H1 (cell line): ENCODE results near the gene RTTN. TPM values are rescaled to one million over a fixed set of nuclear protein-coding genes. Genes with fewer than 3 reads are reported as not detected.

ENCODE experiments used
- CTCF ChIA-PET: fragments of 300-600 bp; sonication (Branson Sonifier 250); formaldehyde crosslinking; loops from one replicate; lab custom pipeline; 2021; ENCODE audit not compliant: partially characterized antibody; lab: Charles Lee
- POLR2A ChIA-PET: fragments of 300-600 bp; sonication (Branson Sonifier 250); formaldehyde crosslinking; loops from one replicate; lab custom pipeline; 2021; ENCODE audit warnings: inconsistent platforms; ENCODE audit not compliant: partially characterized antibody; lab: Charles Lee
- DNase-seq, 2 experiments: peaks; one replicate each; pipeline versions ENCODE4 v3.0.0 to v3.0.0-alpha.2; 2010 to 2022; ENCODE audit warnings: low spot score in 2 of 2, low read depth in 1 of 2, mixed read lengths in 1 of 2
- FAIRE-seq: peaks from 2 replicates; lab custom pipeline; 2011; peaks lifted over from hg19 to GRCh38; lab: Jason Lieb, UNC
- H2AFZ ChIP-seq: 2 replicates; pipeline ENCODE4 v1.8.1; 2012; ENCODE audit warnings: low read length, inconsistent platforms
- H2AK5ac ChIP-seq: 2 replicates; pipeline ENCODE4 v1.6.1; 2013; ENCODE audit warnings: low read depth, low read length
- H2BK120ac ChIP-seq: replicated peaks from 2 replicates; pipeline ENCODE3; 2013; ENCODE audit warnings: low read depth, low read length, inconsistent platforms
- H2BK12ac ChIP-seq: 2 replicates; pipeline ENCODE4 v1.6.1; 2013; ENCODE audit warnings: low read depth, low read length
- H2BK15ac ChIP-seq: 2 replicates; pipeline ENCODE4 v1.6.1; 2013; ENCODE audit warnings: low read length
- H2BK20ac ChIP-seq: 2 replicates; pipeline ENCODE4 v1.6.1; 2013; ENCODE audit warnings: low read length
- H2BK5ac ChIP-seq: 2 replicates; pipeline ENCODE4 v1.6.1; 2013; ENCODE audit warnings: low read depth, low read length
- H3K14ac ChIP-seq: 2 replicates; pipeline ENCODE4 v1.6.1; 2013; ENCODE audit warnings: inconsistent platforms; ENCODE audit not compliant: insufficient read length
- H3K18ac ChIP-seq: 2 replicates; pipeline ENCODE4 v1.6.1; 2013; ENCODE audit warnings: low read length; ENCODE audit errors: extremely low read depth
- H3K23ac ChIP-seq: 2 replicates; pipeline ENCODE4 v1.6.1; 2013; ENCODE audit warnings: inconsistent platforms; ENCODE audit not compliant: insufficient read length
- H3K23me2 ChIP-seq: 2 replicates; pipeline ENCODE4 v1.6.1; 2013; ENCODE audit warnings: low read depth, low read length
- H3K27ac ChIP-seq: 2 replicates; pipeline ENCODE4 v1.6.1; 2011; ENCODE audit warnings: low read depth, low read length, inconsistent platforms
- H3K27me3 ChIP-seq, 4 experiments: replicated peaks in 1 of 4; 1 replicate in 1 of 4; 2 replicates in 3 of 4; pipeline versions ENCODE4 v1.6.1 to v1.8.1; 2011 to 2013; ENCODE audit warnings: low read length in 3 of 4, mild to moderate bottlenecking in 3 of 4, inconsistent platforms in 2 of 4, mixed read lengths in 2 of 4, moderate library complexity in 1 of 4; ENCODE audit not compliant: control insufficient read depth in 3 of 4, insufficient read depth in 3 of 4; ENCODE audit errors: extremely low read depth in 1 of 4
- H3K36me3 ChIP-seq, 4 experiments: 2 replicates each; pipeline versions ENCODE4 v1.6.1 to v1.8.1; 2011 to 2013; ENCODE audit warnings: mild to moderate bottlenecking in 4 of 4, low read length in 3 of 4, moderate library complexity in 2 of 4, control low read depth in 1 of 4, inconsistent platforms in 1 of 4; ENCODE audit not compliant: insufficient read depth in 4 of 4, control insufficient read depth in 2 of 4
- H3K4ac ChIP-seq: replicated peaks from 2 replicates; pipeline ENCODE3; 2013; ENCODE audit warnings: low read length, low read depth, mixed read lengths, inconsistent platforms; ENCODE audit not compliant: insufficient read length
- H3K4me1 ChIP-seq, 4 experiments: replicated peaks in 1 of 4; 1 replicate in 1 of 4; 2 replicates in 3 of 4; pipeline versions ENCODE4 v1.6.1 to v1.8.1; 2011 to 2013; ENCODE audit warnings: low read length in 3 of 4, inconsistent platforms in 2 of 4, mixed read lengths in 1 of 4; ENCODE audit not compliant: insufficient read depth in 4 of 4, control insufficient read depth in 3 of 4
- H3K4me2 ChIP-seq, 2 experiments: 2 replicates each; pipeline versions ENCODE4 v1.6.1 to v1.8.1; 2011 to 2013; ENCODE audit warnings: low read depth in 2 of 2, low read length in 2 of 2, control low read depth in 1 of 2, inconsistent platforms in 1 of 2, mild to moderate bottlenecking in 1 of 2; ENCODE audit not compliant: insufficient read depth in 1 of 2
- H3K4me3 ChIP-seq, 4 experiments: fragments of 200-600, 300-600 bp in 1 of 4; sonication (generic), shearing (Covaris generic), sonication (Bioruptor Twin) in 1 of 4; 2 replicates each; pipeline versions ENCODE4 v1.5.1 to v1.8.1; 2011 to 2016; ENCODE audit warnings: low read length in 4 of 4, low read depth in 3 of 4, control low read depth in 2 of 4, inconsistent platforms in 2 of 4, mild to moderate bottlenecking in 2 of 4, mixed read lengths in 1 of 4, moderate library complexity in 1 of 4; ENCODE audit not compliant: insufficient read depth in 2 of 4; ENCODE audit errors: extremely low read depth in 1 of 4
- H3K56ac ChIP-seq: replicated peaks from 2 replicates; pipeline ENCODE3; 2013; ENCODE audit warnings: low read depth, mild to moderate bottlenecking, mixed read lengths, low read length, inconsistent platforms; ENCODE audit not compliant: insufficient read length
- H3K79me1 ChIP-seq: 2 replicates; pipeline ENCODE4 v1.6.1; 2013; ENCODE audit warnings: low read depth, low read length, control low read depth
- H3K79me2 ChIP-seq, 2 experiments: 2 replicates each; pipeline versions ENCODE4 v1.6.1 to v1.8.1; 2012 to 2013; ENCODE audit warnings: low read length in 2 of 2, mild to moderate bottlenecking in 2 of 2, inconsistent platforms in 1 of 2; ENCODE audit not compliant: insufficient read depth in 2 of 2, control insufficient read depth in 1 of 2
- H3K9ac ChIP-seq, 4 experiments: replicated peaks in 1 of 4; 1 replicate in 1 of 4; 2 replicates in 3 of 4; pipeline versions ENCODE4 v1.6.1 to v1.8.1; 2011 to 2013; ENCODE audit warnings: low read depth in 3 of 4, low read length in 3 of 4, control low read depth in 2 of 4, mild to moderate bottlenecking in 2 of 4, moderate library complexity in 2 of 4, inconsistent platforms in 1 of 4; ENCODE audit errors: extremely low read depth in 1 of 4
- H3K9me3 ChIP-seq, 2 experiments: 2 replicates each; pipeline versions ENCODE4 v1.6.1 to v1.8.1; 2012 to 2013; ENCODE audit warnings: mild to moderate bottlenecking in 2 of 2, moderate library complexity in 2 of 2, control low read depth in 1 of 2, inconsistent platforms in 1 of 2, low read depth in 1 of 2, low read length in 1 of 2, mixed read lengths in 1 of 2; ENCODE audit not compliant: insufficient read depth in 2 of 2
- H4K20me1 ChIP-seq, 2 experiments: replicated peaks in 1 of 2; 2 replicates each; pipeline versions ENCODE3 to v1.8.1; 2011 to 2013; ENCODE audit warnings: inconsistent platforms in 2 of 2, low read length in 2 of 2, mild to moderate bottlenecking in 1 of 2; ENCODE audit not compliant: insufficient read depth in 2 of 2, control insufficient read depth in 1 of 2
- H4K5ac ChIP-seq: 2 replicates; pipeline ENCODE4 v1.6.1; 2013; ENCODE audit warnings: low read length, low read depth, mixed read lengths, inconsistent platforms; ENCODE audit not compliant: insufficient read length
- H4K8ac ChIP-seq: 2 replicates; pipeline ENCODE4 v1.8.0; 2013; ENCODE audit warnings: mild to moderate bottlenecking, moderate library complexity, low read length, inconsistent platforms; ENCODE audit not compliant: insufficient read depth; ENCODE audit errors: extremely low read depth
- H4K91ac ChIP-seq: replicated peaks from 2 replicates; pipeline ENCODE3; 2013; ENCODE audit warnings: low read length, mixed read lengths, inconsistent platforms; ENCODE audit not compliant: insufficient read length
- CBX8 ChIP-seq: fragments of 300-800, 300-1000 bp; sonication (generic); IDR thresholded peaks from 2 replicates; pipeline ENCODE4 v1.7.1; 2016; ENCODE audit warnings: low read depth, low read length, borderline replicate concordance
- CTBP2 ChIP-seq: IDR thresholded peaks from 2 replicates; pipeline ENCODE4 v1.7.0; 2011; ENCODE audit warnings: borderline replicate concordance, mild to moderate bottlenecking, moderate library complexity, mixed read lengths, low read length; ENCODE audit not compliant: insufficient read depth, insufficient read length
- EZH2 ChIP-seq: fragments of 200-600 bp; sonication (generic); IDR thresholded peaks from 2 replicates; pipeline ENCODE4 v1.7.1; 2012; ENCODE audit warnings: low read depth, mild to moderate bottlenecking, moderate library complexity, low read length, inconsistent platforms; ENCODE audit not compliant: severe bottlenecking
- NRF1 ChIP-seq: IDR thresholded peaks from 2 replicates; pipeline ENCODE4 v1.6.1; 2011; ENCODE audit warnings: mild to moderate bottlenecking, low read depth, low read length, improper control_type of control experiment
- TEAD4 ChIP-seq: IDR thresholded peaks from 2 replicates; pipeline ENCODE4 v1.6.1; 2012; ENCODE audit warnings: low read depth, low read length, inconsistent platforms, mixed read lengths
- WGBS, 2 experiments: shearing (Covaris generic) in 1 of 2; methylation state at CpG; one replicate each; pipeline versions ENCODE4 v1.1.6 to v1.1.7; 2013 to 2015; ENCODE audit warnings: low lambda C conversion rate in 2 of 2, mixed read lengths in 2 of 2, inconsistent platforms in 1 of 2, low coverage in 1 of 2, missing lambda C conversion rate in 1 of 2; ENCODE audit not compliant: insufficient replicate concordance in 2 of 2, insufficient coverage in 1 of 2, insufficient read length in 1 of 2; ENCODE audit errors: extremely low coverage in 1 of 2, missing lambda C conversion rate in 1 of 2; 5-methylcytosine and 5-hydroxymethylcytosine counted together
- polyA plus RNA-seq, 7 experiments: library from polyadenylated mRNA; depleted of rRNA in 3 of 7; stranded (reverse) in 5 of 7; unstranded in 2 of 7; fragments of >200 nt in 5 of 7; fragments of 200-250 nt in 2 of 7; gene quantifications; 1 replicate in 5 of 7; 2 replicates in 1 of 7; 4 replicates in 1 of 7; pipeline versions ENCODE4 v1.2.1 to v1.2.3, GENCODE V29; 2011 to 2013; ENCODE audit warnings: missing spikeins in 2 of 7, mixed read lengths in 2 of 7
- total RNA-seq: library from RNA; stranded (reverse); fragmentation: NEBNext Ultra II Directional; extraction: Animal tissue kit (Norgen Biotek cat#: 25700); gene quantifications from 2 replicates; pipeline ENCODE4 v1.2.1, GENCODE V29; 2021

RTTN gene
- total and polyA plus RNA-seq, 2 of the 8 experiments (the other 6 are each of a cell fraction or from before 2014, with no cell fraction given): 9.1 to 21.4 TPM

GRCh38 chr18:70176537-70176936, 28.9 kb downstream of the RTTN start:
- Histone ChIP-seq H3K79me1 (no peaks in the 10 kb centered on the region), H3K36me3 (peaks cover 0 to 3% (median 0%) of the 10 kb centered on the region in 4 experiments; a peak in 1 of 8 replicates), H2BK15ac (no peak overlapping the region), H3K9me3 (no peaks in the 10 kb centered on the region), H2BK5ac (no peak overlapping the region), H2AFZ (no peak overlapping the region), H3K9ac (no peak overlapping the region), H3K4me3 (no peak overlapping the region), H2AK5ac (no peak overlapping the region), H4K8ac (no peak overlapping the region), H2BK120ac (no peak overlapping the region), H3K27ac (no peak overlapping the region), H3K4me2 (no peak overlapping the region), H3K23ac (no peak overlapping the region), H4K91ac (no peak overlapping the region), H3K56ac (no peak overlapping the region), H3K27me3 (peaks cover 0 to 2% (median 0%) of the 10 kb centered on the region in 4 experiments; a peak in 1 of 7 replicates), H3K18ac (no peak overlapping the region), H2BK20ac (no peak overlapping the region), H3K4me1 (no peaks in the 10 kb centered on the region), H3K4ac (no peak overlapping the region), H2BK12ac (no peak overlapping the region), H3K79me2 (no peaks in the 10 kb centered on the region), H3K23me2 (no peaks in the 10 kb centered on the region), H3K14ac (no peak overlapping the region), H4K20me1 (no peaks in the 10 kb centered on the region), H4K5ac (no peak overlapping the region)
- ChIA-PET CTCF (no interaction called here), POLR2A (no interaction called here)
- TF ChIP-seq NRF1 (no peak), EZH2 (no peak), TEAD4 (no peak), CTBP2 (no peak), CBX8 (no peak)
- no peak for FAIRE-seq
- DNase-seq: no peak
- 86% methylated on average over 2 of the region's 2 CpGs; no CpG with 5 or more reads in 1 of the 2 experiments for WGBS, 2 experiments
